ENCODE measurements around the gene PDILT.

DNA sequence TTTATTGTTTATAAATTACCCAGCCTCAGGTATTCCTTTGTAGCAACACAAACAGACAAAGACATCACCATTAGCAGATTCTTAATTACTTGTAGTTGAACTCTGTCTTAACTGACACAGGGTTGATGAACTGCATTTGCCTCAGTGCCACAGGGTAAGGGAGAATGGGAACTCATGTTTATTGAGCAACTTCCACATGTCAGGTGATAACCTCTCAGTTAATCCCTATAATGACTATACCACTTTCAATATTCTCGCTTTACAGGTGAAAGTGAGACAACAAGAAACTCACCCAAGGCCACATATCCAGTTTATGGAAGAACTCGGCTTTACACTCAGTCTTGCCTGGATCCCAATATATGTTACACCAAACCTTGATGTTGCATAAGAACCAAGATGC lies 8.6 kb downstream of the PDILT start:
- TF ChIP-seq GABPA (IDR thresholded peaks at IDR 0.05; ENCODE audit: low read depth) = no peak
- TF ChIP-seq, protein P1, sequence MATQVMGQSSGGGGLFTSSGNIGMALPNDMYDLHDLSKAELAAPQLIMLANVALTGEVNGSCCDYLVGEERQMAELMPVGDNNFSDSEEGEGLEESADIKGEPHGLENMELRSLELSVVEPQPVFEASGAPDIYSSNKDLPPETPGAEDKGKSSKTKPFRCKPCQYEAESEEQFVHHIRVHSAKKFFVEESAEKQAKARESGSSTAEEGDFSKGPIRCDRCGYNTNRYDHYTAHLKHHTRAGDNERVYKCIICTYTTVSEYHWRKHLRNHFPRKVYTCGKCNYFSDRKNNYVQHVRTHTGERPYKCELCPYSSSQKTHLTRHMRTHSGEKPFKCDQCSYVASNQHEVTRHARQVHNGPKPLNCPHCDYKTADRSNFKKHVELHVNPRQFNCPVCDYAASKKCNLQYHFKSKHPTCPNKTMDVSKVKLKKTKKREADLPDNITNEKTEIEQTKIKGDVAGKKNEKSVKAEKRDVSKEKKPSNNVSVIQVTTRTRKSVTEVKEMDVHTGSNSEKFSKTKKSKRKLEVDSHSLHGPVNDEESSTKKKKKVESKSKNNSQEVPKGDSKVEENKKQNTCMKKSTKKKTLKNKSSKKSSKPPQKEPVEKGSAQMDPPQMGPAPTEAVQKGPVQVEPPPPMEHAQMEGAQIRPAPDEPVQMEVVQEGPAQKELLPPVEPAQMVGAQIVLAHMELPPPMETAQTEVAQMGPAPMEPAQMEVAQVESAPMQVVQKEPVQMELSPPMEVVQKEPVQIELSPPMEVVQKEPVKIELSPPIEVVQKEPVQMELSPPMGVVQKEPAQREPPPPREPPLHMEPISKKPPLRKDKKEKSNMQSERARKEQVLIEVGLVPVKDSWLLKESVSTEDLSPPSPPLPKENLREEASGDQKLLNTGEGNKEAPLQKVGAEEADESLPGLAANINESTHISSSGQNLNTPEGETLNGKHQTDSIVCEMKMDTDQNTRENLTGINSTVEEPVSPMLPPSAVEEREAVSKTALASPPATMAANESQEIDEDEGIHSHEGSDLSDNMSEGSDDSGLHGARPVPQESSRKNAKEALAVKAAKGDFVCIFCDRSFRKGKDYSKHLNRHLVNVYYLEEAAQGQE (IDR thresholded peaks at IDR 0.05; ENCODE audit: insufficient replicate concordance, low read depth) = no peak
- TF ChIP-seq, protein P2, sequence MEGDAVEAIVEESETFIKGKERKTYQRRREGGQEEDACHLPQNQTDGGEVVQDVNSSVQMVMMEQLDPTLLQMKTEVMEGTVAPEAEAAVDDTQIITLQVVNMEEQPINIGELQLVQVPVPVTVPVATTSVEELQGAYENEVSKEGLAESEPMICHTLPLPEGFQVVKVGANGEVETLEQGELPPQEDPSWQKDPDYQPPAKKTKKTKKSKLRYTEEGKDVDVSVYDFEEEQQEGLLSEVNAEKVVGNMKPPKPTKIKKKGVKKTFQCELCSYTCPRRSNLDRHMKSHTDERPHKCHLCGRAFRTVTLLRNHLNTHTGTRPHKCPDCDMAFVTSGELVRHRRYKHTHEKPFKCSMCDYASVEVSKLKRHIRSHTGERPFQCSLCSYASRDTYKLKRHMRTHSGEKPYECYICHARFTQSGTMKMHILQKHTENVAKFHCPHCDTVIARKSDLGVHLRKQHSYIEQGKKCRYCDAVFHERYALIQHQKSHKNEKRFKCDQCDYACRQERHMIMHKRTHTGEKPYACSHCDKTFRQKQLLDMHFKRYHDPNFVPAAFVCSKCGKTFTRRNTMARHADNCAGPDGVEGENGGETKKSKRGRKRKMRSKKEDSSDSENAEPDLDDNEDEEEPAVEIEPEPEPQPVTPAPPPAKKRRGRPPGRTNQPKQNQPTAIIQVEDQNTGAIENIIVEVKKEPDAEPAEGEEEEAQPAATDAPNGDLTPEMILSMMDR (IDR thresholded peaks at IDR 0.05; ENCODE audit: insufficient read depth, low read length) = no peak

All from HL-60 (cell line).